ENCODE results near the gene DRC7. TPM values are rescaled to one million over a fixed set of nuclear protein-coding genes. Genes with fewer than 3 reads are reported as not detected.

The DRC7 gene
- total RNA-seq, 1 experiment from 2014 or later: 0.72 TPM

DNA sequence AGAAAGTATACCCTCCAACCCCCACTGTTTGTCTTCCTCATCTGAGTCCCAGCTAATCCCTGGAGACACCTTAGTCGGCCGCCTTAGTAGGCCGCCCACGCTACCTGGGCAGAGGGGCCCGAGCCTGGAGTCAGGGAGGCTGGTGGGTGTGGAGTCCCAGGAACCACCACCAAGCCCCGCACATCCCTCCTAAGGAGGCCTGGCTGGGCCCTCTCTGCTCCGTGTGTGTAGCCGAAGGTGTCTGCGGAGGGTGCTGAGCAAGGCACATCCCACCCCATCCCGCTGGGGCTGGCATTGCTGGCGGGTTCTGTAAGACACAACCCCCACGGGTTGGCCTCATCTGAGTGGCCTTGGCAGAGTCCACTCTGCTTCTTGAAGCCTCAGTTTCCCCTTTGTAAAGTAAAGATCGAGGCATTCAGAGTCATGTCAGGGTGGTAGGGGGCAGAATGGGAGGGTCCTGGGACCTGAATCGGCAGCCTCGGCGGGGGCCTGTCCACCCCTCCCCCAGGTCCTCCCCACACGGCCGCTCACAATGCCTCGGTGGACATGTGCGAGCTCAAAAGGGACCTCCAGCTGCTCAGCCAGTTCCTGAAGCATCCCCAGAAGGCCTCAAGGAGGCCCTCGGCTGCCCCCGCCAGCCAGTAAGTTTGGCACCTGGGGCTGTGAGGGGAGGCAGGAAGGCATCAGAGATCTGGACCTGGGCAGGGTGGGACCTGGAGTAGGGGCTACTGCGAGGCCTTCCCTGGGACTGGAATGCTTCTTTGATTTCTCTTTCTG lies 41.7 kb upstream of the DRC7 start:
- Histone ChIP-seq H3K4me1 (ENCODE audit: insufficient read depth, low read length) (no peaks in the 10 kb centered on the region), H3K79me1 (ENCODE audit: insufficient read depth, low read depth, low read length, poor library complexity, severe bottlenecking) (no peaks in the 10 kb centered on the region), H3K4ac (ENCODE audit: low read depth, low read length) (no peak overlapping the region), H2BK5ac (ENCODE audit: insufficient read length, low read length) (no peak overlapping the region), H4K5ac (ENCODE audit: insufficient read length, low read depth, low read length) (no peak overlapping the region), H3K14ac (ENCODE audit: insufficient read depth, low read length) (no peak overlapping the region), H3K23me2 (ENCODE audit: insufficient read length, low read depth, low read length, poor library complexity, severe bottlenecking) (no peaks in the 10 kb centered on the region), H3K18ac (ENCODE audit: insufficient read length, low read depth, low read length) (no peak overlapping the region), H4K8ac (replicated peaks; ENCODE audit: insufficient read length, low read depth, low read length) (no peak overlapping the region), H3K79me2 (ENCODE audit: insufficient read depth, low read length) (no peaks in the 10 kb centered on the region), H2BK12ac (ENCODE audit: insufficient read length, low read depth, low read length) (no peak overlapping the region), H3K9me3 (ENCODE audit: control insufficient read depth, low read depth, low read length) (no peaks in the 10 kb centered on the region), H3T11ph (ENCODE audit: low read length) (no peak overlapping the region), H3K4me2 (ENCODE audit: insufficient read depth, insufficient read length, low read length) (no peak overlapping the region), H3K27ac (ENCODE audit: insufficient read length, low read depth, low read length) (no peak overlapping the region), H2BK120ac (ENCODE audit: low read depth, low read length, poor library complexity, severe bottlenecking) (no peak overlapping the region), H3K9ac (ENCODE audit: extremely low read depth, insufficient read length, low read length) (no peak overlapping the region), H2AFZ (ENCODE audit: low read length) (no peak overlapping the region), H3K27me3 (ENCODE audit: insufficient read depth, low read length) (no peaks in the 10 kb centered on the region), H3K23ac (ENCODE audit: insufficient read length, low read depth, low read length) (no peak overlapping the region), H3K56ac (ENCODE audit: insufficient read length, low read depth, low read length) (no peak overlapping the region), H2BK15ac (ENCODE audit: low read depth, low read length) (no peak overlapping the region), H2BK20ac (ENCODE audit: low read depth, low read length, poor library complexity, severe bottlenecking) (no peak overlapping the region), H4K20me1 (ENCODE audit: control insufficient read depth, insufficient read depth, insufficient read length) (peaks cover 3% of the 10 kb centered on the region), H4K91ac (ENCODE audit: insufficient read length, low read depth, low read length) (no peak overlapping the region), H2AK5ac (ENCODE audit: insufficient read length, low read length) (no peak overlapping the region)
- TF ChIP-seq, protein P1, sequence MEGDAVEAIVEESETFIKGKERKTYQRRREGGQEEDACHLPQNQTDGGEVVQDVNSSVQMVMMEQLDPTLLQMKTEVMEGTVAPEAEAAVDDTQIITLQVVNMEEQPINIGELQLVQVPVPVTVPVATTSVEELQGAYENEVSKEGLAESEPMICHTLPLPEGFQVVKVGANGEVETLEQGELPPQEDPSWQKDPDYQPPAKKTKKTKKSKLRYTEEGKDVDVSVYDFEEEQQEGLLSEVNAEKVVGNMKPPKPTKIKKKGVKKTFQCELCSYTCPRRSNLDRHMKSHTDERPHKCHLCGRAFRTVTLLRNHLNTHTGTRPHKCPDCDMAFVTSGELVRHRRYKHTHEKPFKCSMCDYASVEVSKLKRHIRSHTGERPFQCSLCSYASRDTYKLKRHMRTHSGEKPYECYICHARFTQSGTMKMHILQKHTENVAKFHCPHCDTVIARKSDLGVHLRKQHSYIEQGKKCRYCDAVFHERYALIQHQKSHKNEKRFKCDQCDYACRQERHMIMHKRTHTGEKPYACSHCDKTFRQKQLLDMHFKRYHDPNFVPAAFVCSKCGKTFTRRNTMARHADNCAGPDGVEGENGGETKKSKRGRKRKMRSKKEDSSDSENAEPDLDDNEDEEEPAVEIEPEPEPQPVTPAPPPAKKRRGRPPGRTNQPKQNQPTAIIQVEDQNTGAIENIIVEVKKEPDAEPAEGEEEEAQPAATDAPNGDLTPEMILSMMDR (conservative IDR thresholded peaks at IDR 0.05): no peak
- H3K9me3 Mint-ChIP-seq: no peaks in the 10 kb centered on the region
- no peaks in the 10 kb centered on the region; the same call in none of the 2 replicates for H3K27me3 Mint-ChIP-seq (ENCODE audit: low read depth)
- no CpG with 5 or more reads among the region's 23 CpGs for WGBS (ENCODE audit: extremely low coverage, insufficient read length, low lambda C conversion rate)
- peak overlapping the region in 1 of 3 experiments; percentile 72; a peak in 1 of 7 replicates for H3K27ac Mint-ChIP-seq
- DNase-seq: no peak
- peaks cover 0 to 10% of the 10 kb centered on the region in 2 experiments; a peak in 1 of 4 replicates for H3K4me1 Mint-ChIP-seq
- H3K36me3 Mint-ChIP-seq (ENCODE audit: insufficient read depth in 1 of 3, low read depth in 3 of 3): no peaks in the 10 kb centered on the region
- H3K4me3 Mint-ChIP-seq: no peak overlapping the region
